ENCODE data around the gene UBR3.

DNA sequence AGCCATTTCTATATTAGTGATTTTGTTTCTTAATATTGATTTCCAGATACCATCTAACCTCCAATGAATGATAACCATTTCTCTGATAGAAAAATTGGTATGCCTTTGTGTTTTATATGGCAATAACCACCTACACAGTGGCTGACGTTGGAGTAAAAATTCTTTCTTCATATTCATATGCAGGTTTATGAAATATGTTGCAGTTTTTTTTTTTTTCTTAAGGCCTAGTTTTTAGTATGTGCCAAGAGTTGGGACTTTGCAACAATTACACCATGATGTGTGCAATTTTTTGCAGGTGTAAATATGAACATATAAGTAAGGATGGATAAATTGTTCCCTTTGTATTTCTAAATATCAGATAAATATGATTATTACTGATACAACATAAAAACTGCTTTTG is 187.5 kb downstream of the UBR3 start:
- TF ChIP-seq, protein P1, sequence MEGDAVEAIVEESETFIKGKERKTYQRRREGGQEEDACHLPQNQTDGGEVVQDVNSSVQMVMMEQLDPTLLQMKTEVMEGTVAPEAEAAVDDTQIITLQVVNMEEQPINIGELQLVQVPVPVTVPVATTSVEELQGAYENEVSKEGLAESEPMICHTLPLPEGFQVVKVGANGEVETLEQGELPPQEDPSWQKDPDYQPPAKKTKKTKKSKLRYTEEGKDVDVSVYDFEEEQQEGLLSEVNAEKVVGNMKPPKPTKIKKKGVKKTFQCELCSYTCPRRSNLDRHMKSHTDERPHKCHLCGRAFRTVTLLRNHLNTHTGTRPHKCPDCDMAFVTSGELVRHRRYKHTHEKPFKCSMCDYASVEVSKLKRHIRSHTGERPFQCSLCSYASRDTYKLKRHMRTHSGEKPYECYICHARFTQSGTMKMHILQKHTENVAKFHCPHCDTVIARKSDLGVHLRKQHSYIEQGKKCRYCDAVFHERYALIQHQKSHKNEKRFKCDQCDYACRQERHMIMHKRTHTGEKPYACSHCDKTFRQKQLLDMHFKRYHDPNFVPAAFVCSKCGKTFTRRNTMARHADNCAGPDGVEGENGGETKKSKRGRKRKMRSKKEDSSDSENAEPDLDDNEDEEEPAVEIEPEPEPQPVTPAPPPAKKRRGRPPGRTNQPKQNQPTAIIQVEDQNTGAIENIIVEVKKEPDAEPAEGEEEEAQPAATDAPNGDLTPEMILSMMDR (IDR thresholded peaks at IDR 0.05; ENCODE audit: low read length), result no peak
- TF ChIP-seq EZH2 (optimal IDR thresholded peaks at IDR 0.05; ENCODE audit: low read depth, low read length) (no peak), EZH2phosphoT487 (IDR thresholded peaks at IDR 0.05; ENCODE audit: low read length) (no peak)

Data from MM.1S (cell line).